ENCODE measurements around the gene FAM124B.

FAM124B gene

DNA sequence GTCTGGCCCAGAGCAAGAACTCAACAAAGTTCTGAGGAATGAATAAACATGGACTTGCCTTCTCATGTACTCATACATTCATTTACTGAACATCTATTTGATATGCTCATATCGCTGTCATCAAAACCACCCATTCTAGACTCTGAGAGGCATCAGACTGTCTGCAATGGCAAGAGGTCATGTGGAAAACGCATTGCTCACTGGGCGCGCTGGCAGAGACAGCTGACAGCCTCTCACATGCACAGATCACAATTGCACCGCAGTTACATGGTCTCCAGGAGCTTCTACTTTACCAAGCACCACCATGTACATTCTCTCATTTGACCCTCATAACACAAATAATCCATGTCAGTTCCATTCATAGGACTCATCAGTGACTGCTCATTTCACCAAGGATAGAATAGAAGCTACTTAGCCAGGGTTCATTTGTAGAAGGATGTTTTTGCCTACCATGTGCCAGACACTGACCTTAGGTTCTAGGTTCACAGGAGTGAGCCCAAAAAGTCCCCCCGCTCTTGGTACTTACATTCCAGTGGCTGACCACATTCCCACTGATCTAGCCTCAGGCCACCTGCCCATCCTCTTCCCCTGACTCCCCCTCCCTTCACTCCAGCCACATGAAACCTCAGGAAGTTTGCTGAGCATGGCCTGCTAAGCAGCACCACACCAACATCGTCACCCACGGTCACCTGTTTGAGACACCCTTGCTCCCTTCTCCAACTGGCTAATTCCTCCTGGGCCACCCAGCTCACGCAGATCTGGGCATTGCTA, 6.1 kb downstream of the FAM124B start:
- Histone ChIP-seq H3K4me3 (ENCODE audit: severe bottlenecking) (no peak overlapping the region), H3K27me3 (ENCODE audit: insufficient read depth, poor library complexity, severe bottlenecking) (no peaks in the 10 kb centered on the region), H3K9me3 (ENCODE audit: severe bottlenecking) (no peaks in the 10 kb centered on the region), H3K27ac (ENCODE audit: poor library complexity, severe bottlenecking) (no peak overlapping the region), H3K36me3 (ENCODE audit: low read depth) (no peaks in the 10 kb centered on the region), H3K4me1 (ENCODE audit: insufficient read depth, poor library complexity, severe bottlenecking) (no peaks in the 10 kb centered on the region)
- DNase-seq (ENCODE audit: low spot score) = no peak
- ATAC-seq (ENCODE audit: low read depth) = no peak
- TF ChIP-seq, protein P1, sequence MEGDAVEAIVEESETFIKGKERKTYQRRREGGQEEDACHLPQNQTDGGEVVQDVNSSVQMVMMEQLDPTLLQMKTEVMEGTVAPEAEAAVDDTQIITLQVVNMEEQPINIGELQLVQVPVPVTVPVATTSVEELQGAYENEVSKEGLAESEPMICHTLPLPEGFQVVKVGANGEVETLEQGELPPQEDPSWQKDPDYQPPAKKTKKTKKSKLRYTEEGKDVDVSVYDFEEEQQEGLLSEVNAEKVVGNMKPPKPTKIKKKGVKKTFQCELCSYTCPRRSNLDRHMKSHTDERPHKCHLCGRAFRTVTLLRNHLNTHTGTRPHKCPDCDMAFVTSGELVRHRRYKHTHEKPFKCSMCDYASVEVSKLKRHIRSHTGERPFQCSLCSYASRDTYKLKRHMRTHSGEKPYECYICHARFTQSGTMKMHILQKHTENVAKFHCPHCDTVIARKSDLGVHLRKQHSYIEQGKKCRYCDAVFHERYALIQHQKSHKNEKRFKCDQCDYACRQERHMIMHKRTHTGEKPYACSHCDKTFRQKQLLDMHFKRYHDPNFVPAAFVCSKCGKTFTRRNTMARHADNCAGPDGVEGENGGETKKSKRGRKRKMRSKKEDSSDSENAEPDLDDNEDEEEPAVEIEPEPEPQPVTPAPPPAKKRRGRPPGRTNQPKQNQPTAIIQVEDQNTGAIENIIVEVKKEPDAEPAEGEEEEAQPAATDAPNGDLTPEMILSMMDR (IDR thresholded peaks at IDR 0.05; ENCODE audit: poor library complexity, severe bottlenecking) = no peak

DNA sequence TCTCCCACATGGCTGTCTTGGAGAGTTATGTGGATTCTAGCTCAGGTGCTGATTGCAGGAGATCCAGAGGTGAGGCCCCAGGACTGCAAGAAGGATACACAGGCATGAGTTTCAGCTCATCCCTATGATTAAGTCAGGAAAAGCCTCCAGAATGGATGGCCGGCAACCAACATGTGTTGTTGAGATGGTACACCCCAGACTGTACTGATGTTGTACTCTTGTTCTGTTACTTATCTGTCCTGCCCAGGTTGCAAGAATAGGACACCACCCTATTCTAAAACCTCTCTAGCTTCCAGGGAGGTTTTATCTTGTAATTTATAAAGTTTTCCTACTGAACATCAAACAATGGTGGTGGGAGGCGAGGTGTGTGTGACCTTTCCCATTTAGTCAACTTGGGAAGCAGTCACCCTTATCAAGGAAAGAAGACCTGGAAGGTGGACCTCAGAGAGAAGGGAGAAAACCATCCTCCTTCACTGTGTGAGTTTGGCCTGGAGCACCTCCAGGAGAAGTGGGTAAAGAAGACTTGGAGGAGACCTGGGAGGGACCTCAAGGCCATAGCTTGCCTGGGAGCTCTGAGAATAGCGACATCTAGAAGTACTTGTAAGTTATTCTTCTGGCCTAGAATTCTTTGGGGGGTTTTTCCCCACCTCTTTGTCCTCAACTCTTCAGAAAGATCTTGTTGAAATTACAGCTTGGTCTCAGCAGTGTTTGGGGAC, 8.6 kb downstream of the FAM124B start:
- H3K27me3 ChIP-seq (ENCODE audit: insufficient read depth, poor library complexity, severe bottlenecking) = no peaks in the 10 kb centered on the region
- H3K27ac ChIP-seq (ENCODE audit: poor library complexity, severe bottlenecking) = no peak overlapping the region
- H3K9me3 ChIP-seq (ENCODE audit: severe bottlenecking) = no peaks in the 10 kb centered on the region
- no peaks in the 10 kb centered on the region for H3K4me1 ChIP-seq (ENCODE audit: insufficient read depth, poor library complexity, severe bottlenecking)
- ATAC-seq (ENCODE audit: low read depth) (no peak), DNase-seq (ENCODE audit: low spot score) (no peak)
- H3K4me3 ChIP-seq (ENCODE audit: severe bottlenecking) = no peak overlapping the region
- no peaks in the 10 kb centered on the region for H3K36me3 ChIP-seq (ENCODE audit: low read depth)
- TF ChIP-seq, protein P1 (IDR thresholded peaks at IDR 0.05; ENCODE audit: poor library complexity, severe bottlenecking) = no peak

DNA sequence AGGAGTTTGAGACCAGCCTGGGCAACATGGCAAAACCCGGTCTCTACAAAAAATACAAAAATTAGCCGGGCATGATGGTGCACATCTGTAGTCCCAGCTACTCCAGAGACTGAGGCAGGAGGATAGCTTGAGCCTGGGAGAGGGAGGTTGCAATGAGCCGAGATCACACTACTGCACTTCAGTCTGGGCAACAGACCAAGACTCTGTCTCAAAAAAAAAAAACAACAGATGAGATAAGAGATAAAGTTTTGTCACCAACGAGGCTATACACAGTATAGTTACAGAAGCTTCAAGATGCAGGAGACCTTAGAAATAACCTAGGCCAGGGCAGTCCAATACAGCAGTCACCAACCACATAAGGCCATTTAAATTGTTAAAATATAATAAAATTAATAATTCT, 9.4 kb downstream of the FAM124B start:
- TF ChIP-seq, protein P1 (IDR thresholded peaks at IDR 0.05; ENCODE audit: poor library complexity, severe bottlenecking) = no peak
- no peaks in the 10 kb centered on the region for H3K4me1 ChIP-seq (ENCODE audit: insufficient read depth, poor library complexity, severe bottlenecking)
- no peak overlapping the region for H3K4me3 ChIP-seq (ENCODE audit: severe bottlenecking)
- no peaks in the 10 kb centered on the region for H3K27me3 ChIP-seq (ENCODE audit: insufficient read depth, poor library complexity, severe bottlenecking)
- no peaks in the 10 kb centered on the region for H3K9me3 ChIP-seq (ENCODE audit: severe bottlenecking)
- no peak overlapping the region for H3K27ac ChIP-seq (ENCODE audit: poor library complexity, severe bottlenecking)
- H3K36me3 ChIP-seq (ENCODE audit: low read depth) = no peaks in the 10 kb centered on the region
- DNase-seq (ENCODE audit: low spot score) = no peak
- ATAC-seq (ENCODE audit: low read depth) = no peak

DNA sequence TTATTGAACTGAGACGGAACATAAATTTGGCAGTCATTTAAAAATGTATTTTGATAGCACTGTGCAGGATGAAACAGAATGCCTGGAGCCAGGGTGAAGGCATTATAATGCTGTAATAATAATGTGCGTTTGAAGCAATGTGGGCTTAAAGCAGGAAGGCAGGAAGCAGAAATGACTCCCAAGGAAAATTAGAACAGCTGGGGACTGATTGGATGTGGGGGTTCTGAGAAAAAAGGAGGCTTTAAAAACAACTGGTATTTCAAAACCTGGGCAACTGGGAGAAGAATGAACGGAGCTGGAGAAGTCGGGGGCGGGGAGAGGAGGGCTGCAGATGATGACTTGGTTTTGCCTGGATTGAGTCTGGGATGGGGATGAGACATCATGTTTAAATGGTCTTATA, 12.6 kb downstream of the FAM124B start:
- DNase-seq (ENCODE audit: low spot score) = no peak
- no peaks in the 10 kb centered on the region for H3K27me3 ChIP-seq (ENCODE audit: insufficient read depth, poor library complexity, severe bottlenecking)

More for the DNA sequence above, 12.6 kb downstream of the FAM124B start:
- no peak for ATAC-seq (ENCODE audit: low read depth)
- no peak overlapping the region for H3K4me3 ChIP-seq (ENCODE audit: severe bottlenecking)
- no peak overlapping the region for H3K27ac ChIP-seq (ENCODE audit: poor library complexity, severe bottlenecking)
- TF ChIP-seq, protein P1 (IDR thresholded peaks at IDR 0.05; ENCODE audit: poor library complexity, severe bottlenecking) = no peak
- no peaks in the 10 kb centered on the region for H3K4me1 ChIP-seq (ENCODE audit: insufficient read depth, poor library complexity, severe bottlenecking)
- H3K9me3 ChIP-seq (ENCODE audit: severe bottlenecking) = no peaks in the 10 kb centered on the region
- H3K36me3 ChIP-seq (ENCODE audit: low read depth) = no peaks in the 10 kb centered on the region

Measured in RWPE2 (cell line).